H7 (cell line): ENCODE results near the gene MKKS. TPM values are rescaled to one million over a fixed set of nuclear protein-coding genes. Genes with fewer than 3 reads are reported as not detected.
"Not testable (repeated sequence)": the region's sequence is repeated elsewhere in the genome, so short reads cannot be mapped to it uniquely, and the experiment has no call there.

Experiments
- DNase-seq: peaks from one replicate; pipeline ENCODE4 v3.0.0; 2012
- H3K27me3 ChIP-seq: 2 replicates; pipeline ENCODE4 v1.6.0; 2011; ENCODE audit warnings: mild to moderate bottlenecking, low read length; ENCODE audit not compliant: control insufficient read depth, insufficient read depth
- H3K36me3 ChIP-seq: replicated peaks from 2 replicates; pipeline ENCODE4 v1.5.1; 2011; ENCODE audit warnings: low read length; ENCODE audit not compliant: control insufficient read depth, insufficient read depth
- H3K4me3 ChIP-seq: 2 replicates; pipeline ENCODE4 v1.5.1; 2011; ENCODE audit warnings: low read depth, mild to moderate bottlenecking, control low read depth, low read length, moderate library complexity; ENCODE audit not compliant: insufficient read depth
- total RNA-seq: library from RNA; depleted of rRNA; stranded (reverse); fragments of >200 nt; shearing (Covaris generic); gene quantifications from 2 replicates; pipeline ENCODE4 v1.2.3, GENCODE V29; 2014

Gene MKKS
- total RNA-seq, 1 experiment from 2014 or later = 14.6 TPM

- no peak overlapping the region for H3K4me3 ChIP-seq
- H3K36me3 ChIP-seq = peaks cover 6% of the 10 kb centered on the region; the same call in 1 of the 2 replicates
- H3K27me3 ChIP-seq = no peaks in the 10 kb centered on the region
- DNase-seq = no peak
Measured at GRCh38 chr20:10412591-10413408, 21.2 kb downstream of the MKKS start.

GRCh38 chr20:10411673-10412072 is 22.3 kb downstream of the MKKS start:
- Histone ChIP-seq H3K27me3 (no peaks in the 10 kb centered on the region), H3K4me3 (no peak overlapping the region)
- DNase-seq = no peak

GRCh38 chr20:10408108-10408813 is 25.8 kb downstream of the MKKS start:
- H3K27me3 ChIP-seq = no peaks in the 10 kb centered on the region
- H3K36me3 ChIP-seq = peaks cover 3% of the 10 kb centered on the region; the same call in 1 of the 2 replicates

More at GRCh38 chr20:10411673-10412072, 22.3 kb downstream of the MKKS start:
- peaks cover 4% of the 10 kb centered on the region; the same call in 1 of the 2 replicates for H3K36me3 ChIP-seq

GRCh38 chr20:10404959-10405530 is 29.0 kb downstream of the MKKS start:
- Histone ChIP-seq H3K36me3 (no peaks in the 10 kb centered on the region), H3K27me3 (no peaks in the 10 kb centered on the region), H3K4me3 (no peak overlapping the region)
- no peak for DNase-seq

More at GRCh38 chr20:10408108-10408813, 25.8 kb downstream of the MKKS start:
- no peak for DNase-seq
- no peak overlapping the region for H3K4me3 ChIP-seq

- H3K27me3 ChIP-seq = no peaks in the 10 kb centered on the region
- no peak overlapping the region for H3K4me3 ChIP-seq
- DNase-seq = no peak
- no peaks in the 10 kb centered on the region for H3K36me3 ChIP-seq
Measured at GRCh38 chr20:10404023-10404628, 29.9 kb downstream of the MKKS start.

GRCh38 chr20:10402938-10403608 is 30.9 kb downstream of the MKKS start:
- Histone ChIP-seq H3K36me3 (no peaks in the 10 kb centered on the region), H3K4me3 (no peak overlapping the region)
- DNase-seq = no peak

GRCh38 chr20:10398834-10399369 is 35.1 kb downstream of the MKKS start:
- no peaks in the 10 kb centered on the region for H3K27me3 ChIP-seq
- H3K4me3 ChIP-seq = no peak overlapping the region
- DNase-seq = peak; percentile 4

More at GRCh38 chr20:10402938-10403608, 30.9 kb downstream of the MKKS start:
- no peaks in the 10 kb centered on the region for H3K27me3 ChIP-seq

GRCh38 chr20:10394752-10395151 is 39.3 kb downstream of the MKKS start:
- not testable (repeated sequence) for H3K27me3 ChIP-seq, H3K36me3 ChIP-seq, H3K4me3 ChIP-seq, DNase-seq

More at GRCh38 chr20:10398834-10399369, 35.1 kb downstream of the MKKS start:
- H3K36me3 ChIP-seq = no peaks in the 10 kb centered on the region

- no peak overlapping the region for H3K4me3 ChIP-seq
- H3K27me3 ChIP-seq = no peaks in the 10 kb centered on the region
- no peak for DNase-seq
- H3K36me3 ChIP-seq = no peaks in the 10 kb centered on the region
Measured at GRCh38 chr20:10390709-10391108, 43.3 kb downstream of the MKKS start.

GRCh38 chr20:10388597-10388996 is 45.4 kb downstream of the MKKS start:
- H3K27me3 ChIP-seq = no peaks in the 10 kb centered on the region
- H3K4me3 ChIP-seq = no peak overlapping the region
- DNase-seq = no peak
- H3K36me3 ChIP-seq = no peaks in the 10 kb centered on the region

- Histone ChIP-seq H3K4me3 (no peak overlapping the region), H3K27me3 (no peaks in the 10 kb centered on the region), H3K36me3 (no peaks in the 10 kb centered on the region)
- DNase-seq = no peak
Measured at GRCh38 chr20:10387686-10388085, 46.3 kb downstream of the MKKS start.

GRCh38 chr20:10385850-10386544 is 48.0 kb downstream of the MKKS start:
- no peaks in the 10 kb centered on the region for H3K27me3 ChIP-seq
- no peak overlapping the region for H3K4me3 ChIP-seq
- H3K36me3 ChIP-seq = no peaks in the 10 kb centered on the region
- no peak for DNase-seq

- no peak for DNase-seq
- no peaks in the 10 kb centered on the region for H3K36me3 ChIP-seq
- H3K27me3 ChIP-seq = no peaks in the 10 kb centered on the region
Measured at GRCh38 chr20:10381477-10381876, 52.5 kb downstream of the MKKS start.

More at GRCh38 chr20:10381477-10381876, 52.5 kb downstream of the MKKS start:
- no peak overlapping the region for H3K4me3 ChIP-seq
